ENCODE results near the gene SLC25A42.
A peak's percentile ranks its signal among the peaks of the same experiment; 100 is the strongest.

GRCh38 chr19:19115954-19116353, 52.2 kb downstream of the SLC25A42 start:
- peak; percentile 30 to 67 (median 48) for TF ChIP-seq CTCF (IDR thresholded peaks at IDR 0.05 in 4 of 5, conservative IDR thresholded peaks at IDR 0.05 in 1 of 5)
- no peak for TF ChIP-seq POLR2A (IDR thresholded peaks at IDR 0.05)
